T-cell (primary cell): ENCODE results near the gene LRRC27. TPM values are rescaled to one million over a fixed set of nuclear protein-coding genes. Genes with fewer than 3 reads are reported as not detected.

Source experiments
- ATAC-seq, 4 experiments: fragments of 200-7000 bp in 3 of 4; fragments of 150-1000 bp in 1 of 4; cut with Tn5 transposase; replicated peaks in 1 of 4; 1 replicate in 3 of 4; 2 replicates in 1 of 4; pipeline ENCODE4 v1.10.0; 2021; ENCODE audit warnings: moderate library complexity in 3 of 4, mild to moderate bottlenecking in 2 of 4, moderate number of reproducible peaks in 1 of 4
- CTCF ChIA-PET, 2 donors: fragments of 300-600 bp; sonication (Branson Sonifier 250); formaldehyde crosslinking; loops; one replicate each; lab custom pipeline; 2022; ENCODE audit warnings: antibody characterized with exemption in 2 of 2; lab: Charles Lee
- POLR2A ChIA-PET, 2 donors: fragments of 300-600 bp; sonication (Branson Sonifier 250); formaldehyde crosslinking; loops; one replicate each; lab custom pipeline; 2022; ENCODE audit warnings: antibody characterized with exemption in 2 of 2; lab: Charles Lee
- DNase-seq, 35 experiments: peaks; one replicate each; pipeline versions ENCODE4 v3.0.0 to v3.0.0-alpha.2; 2013 to 2023
- H3K27ac ChIP-seq: one replicate; pipeline ENCODE4 v1.5.1; 2013; ENCODE audit warnings: low read length
- H3K27me3 ChIP-seq, 2 experiments: replicated peaks in 1 of 2; 1 replicate in 1 of 2; 2 replicates in 1 of 2; pipeline versions ENCODE4 v1.6.1 to v1.7.0; 2013; ENCODE audit warnings: low read length in 1 of 2, mixed read lengths in 1 of 2; ENCODE audit not compliant: control insufficient read depth in 2 of 2, insufficient read depth in 2 of 2; ENCODE audit errors: extremely low read depth in 1 of 2
- H3K36me3 ChIP-seq, 2 donors: 1 replicate in 1 of 2; 2 replicates in 1 of 2; pipeline versions ENCODE4 v1.6.1 to v1.7.0; 2013; ENCODE audit warnings: low read length in 1 of 2; ENCODE audit not compliant: control insufficient read depth in 2 of 2, insufficient read depth in 1 of 2; ENCODE audit errors: extremely low read depth in 1 of 2
- H3K4me1 ChIP-seq, 2 experiments: 1 replicate in 1 of 2; 2 replicates in 1 of 2; pipeline versions ENCODE4 v1.6.1 to v1.7.0; 2013; ENCODE audit warnings: low read length in 2 of 2, mixed read lengths in 1 of 2; ENCODE audit not compliant: insufficient read depth in 2 of 2, control insufficient read depth in 1 of 2; ENCODE audit errors: extremely low read depth in 1 of 2
- H3K4me3 ChIP-seq, 2 donors: 1 replicate in 1 of 2; 2 replicates in 1 of 2; pipeline versions ENCODE4 v1.5.1 to v1.7.0; 2013; ENCODE audit warnings: mild to moderate bottlenecking in 2 of 2, low read length in 1 of 2, moderate library complexity in 1 of 2; ENCODE audit not compliant: control insufficient read depth in 1 of 2; ENCODE audit errors: extremely low read depth in 1 of 2
- H3K9me3 ChIP-seq: 2 replicates; pipeline ENCODE4 v1.7.0; 2013
- H3K27ac Mint-ChIP-seq, 2 donors: one replicate each; pipeline ENCODE4 v1.8.0; 2020 to 2021; ENCODE audit warnings: mild to moderate bottlenecking in 2 of 2, mixed read lengths in 2 of 2
- H3K27me3 Mint-ChIP-seq, 2 donors: one replicate each; pipeline ENCODE4 v1.8.0; 2021 to 2022; ENCODE audit warnings: mixed read lengths in 2 of 2
- H3K36me3 Mint-ChIP-seq: one replicate; pipeline ENCODE4 v1.8.0; 2021; ENCODE audit warnings: mixed read lengths
- H3K4me1 Mint-ChIP-seq, 3 donors: one replicate each; pipeline ENCODE4 v1.8.0; 2020 to 2022; ENCODE audit warnings: mixed read lengths in 3 of 3, mild to moderate bottlenecking in 1 of 3
- H3K4me3 Mint-ChIP-seq, 3 donors: one replicate each; pipeline ENCODE4 v1.8.0; 2020 to 2022; ENCODE audit warnings: mild to moderate bottlenecking in 3 of 3, mixed read lengths in 3 of 3, moderate library complexity in 3 of 3
- H3K9me3 Mint-ChIP-seq, 3 donors: one replicate each; pipeline ENCODE4 v1.8.0; 2020 to 2022; ENCODE audit warnings: mixed read lengths in 3 of 3
- WGBS: methylation state at CpG from one replicate; pipeline ENCODE4 v1.1.5; 2013; ENCODE audit warnings: missing lambda C conversion rate; ENCODE audit not compliant: insufficient coverage; 5-methylcytosine and 5-hydroxymethylcytosine counted together
- total RNA-seq, 35 experiments: library from RNA in 6 of 35; stranded (reverse) in 6 of 35; fragments of 120-200 nt in 1 of 35; gene quantifications; one replicate each; pipeline versions ENCODE4 v1.2.1 to v1.2.4 and lab custom pipeline; 2013 to 2026

Gene LRRC27
- total RNA-seq, 5 donors from 2014 or later (not counting 1 experiment from before 2014, with no cell fraction given), result 3.1 to 7.8 (median 7.0) TPM

DNA sequence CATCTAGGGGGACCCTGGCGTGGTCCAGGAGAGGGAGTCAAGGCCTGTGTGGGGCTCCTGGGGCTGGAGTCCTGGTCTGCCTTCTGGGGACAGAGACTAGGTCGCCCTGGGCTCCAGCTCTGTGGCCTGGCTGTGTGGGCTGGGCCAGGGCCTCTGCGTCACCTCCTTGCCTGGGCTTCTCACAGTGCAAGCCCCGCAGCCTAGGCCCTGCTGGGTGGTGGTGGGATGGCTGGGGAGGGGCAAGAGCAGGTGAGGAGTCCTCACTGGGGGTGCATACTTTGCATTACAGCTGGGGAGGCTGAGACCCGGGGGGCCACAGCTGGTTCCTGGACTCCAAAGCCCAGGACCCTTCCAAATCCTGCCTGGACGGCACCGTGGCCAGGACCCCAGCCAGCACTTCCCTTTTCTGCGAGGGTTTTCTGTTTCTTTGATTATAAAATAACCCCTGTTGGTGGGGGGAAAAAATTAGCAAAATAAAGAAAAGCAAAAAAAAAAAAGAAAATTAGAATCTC lies 88.5 kb downstream of the LRRC27 start:
- Mint-ChIP-seq H3K36me3 (peaks cover 2% of the 10 kb centered on the region), H3K4me3 (no peak overlapping the region), H3K4me1 (peaks cover 21 to 42% (median 37%) of the 10 kb centered on the region in 3 donors), H3K27ac (peak overlapping the region in 1 of 2 donors; percentile 64), H3K9me3 (no peaks in the 10 kb centered on the region), H3K27me3 (no peaks in the 10 kb centered on the region)
- no peak for ATAC-seq
- ChIA-PET POLR2A (interaction anchor here in 1 of 2 donors (0.8 kb wide), 1 partner anchor 26 kb away, joined by 5 read pairs; no protein-coding TSS in a partner anchor), CTCF (interaction anchor here in 1 of 2 donors (0.5 to 0.7 kb wide), 2 partner anchors 13 to 27 kb away, joined by 3 to 4 read pairs; no protein-coding TSS in a partner anchor)
- Histone ChIP-seq H3K27ac (peak overlapping the region; percentile 34), H3K9me3 (no peaks in the 10 kb centered on the region), H3K36me3 (no peaks in the 10 kb centered on the region), H3K4me3 (no peak overlapping the region), H3K27me3 (no peaks in the 10 kb centered on the region), H3K4me1 (peaks cover 20 to 51% of the 10 kb centered on the region in 2 experiments)
- DNase-seq, result peak in 2 of 35 experiments; percentile 28 to 36
- WGBS, result 82% methylated on average over 5 of the region's 8 CpGs

DNA sequence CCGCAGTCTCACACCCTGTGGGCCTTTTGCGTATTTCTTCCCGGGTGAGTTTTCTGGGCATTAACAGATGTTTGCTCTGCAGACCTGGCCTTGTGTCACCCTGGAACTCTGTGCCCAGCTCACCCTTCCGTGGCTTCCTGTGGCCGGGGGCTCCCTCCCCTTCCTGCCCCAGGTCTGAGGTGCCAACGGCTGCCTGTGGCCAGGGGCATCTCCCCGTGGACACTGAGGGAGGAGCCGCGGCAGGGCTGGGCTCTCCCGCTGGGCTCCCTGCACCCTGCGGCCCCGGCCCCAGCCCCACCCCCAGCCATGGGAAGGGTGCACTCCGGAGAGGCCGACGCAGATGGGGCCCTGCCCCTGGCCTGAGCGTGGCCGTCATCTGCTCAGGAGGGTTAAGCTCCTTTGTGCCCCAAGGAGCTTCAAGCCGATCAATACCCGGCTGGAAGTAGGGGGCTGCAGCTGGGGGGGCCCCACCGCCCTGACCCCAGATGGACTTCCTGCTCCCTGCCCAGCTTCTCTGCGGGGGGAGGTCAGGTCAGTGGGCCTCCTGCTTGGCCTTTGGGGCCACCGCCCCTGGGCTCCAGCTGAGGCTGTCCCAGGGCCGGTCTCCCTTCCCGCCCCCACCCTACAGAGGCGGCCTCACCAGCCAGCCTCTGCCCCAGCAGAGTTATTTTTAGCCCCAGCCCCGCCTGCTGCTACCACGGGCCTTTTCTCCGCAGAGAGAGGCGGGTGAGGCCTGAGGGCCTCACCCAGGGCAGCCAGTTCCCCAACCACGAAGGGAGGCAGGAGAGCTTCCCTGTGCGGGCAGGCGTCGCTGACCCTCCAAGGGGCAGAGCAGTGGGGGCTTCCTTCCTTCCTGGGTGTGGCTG lies 89.2 kb downstream of the LRRC27 start:
- Mint-ChIP-seq H3K27ac (peak overlapping the region; percentile 36 to 71), H3K4me3 (peak overlapping the region in 1 of 3 donors; percentile 56), H3K27me3 (no peaks in the 10 kb centered on the region), H3K36me3 (no peaks in the 10 kb centered on the region), H3K4me1 (peaks cover 18 to 41% (median 37%) of the 10 kb centered on the region in 3 donors), H3K9me3 (no peaks in the 10 kb centered on the region)
- Histone ChIP-seq H3K27ac (peak overlapping the region; percentile 34), H3K4me3 (no peak overlapping the region), H3K4me1 (peaks cover 20 to 51% of the 10 kb centered on the region in 2 experiments), H3K9me3 (no peaks in the 10 kb centered on the region), H3K27me3 (no peaks in the 10 kb centered on the region), H3K36me3 (no peaks in the 10 kb centered on the region)
- WGBS, result 27% methylated on average over 22 of the region's 33 CpGs
- DNase-seq (peak in 7 of 35 experiments; percentile 6 to 50 (median 33)), ATAC-seq (peak; percentile 41 to 68 (median 63))
- ChIA-PET POLR2A (interaction anchor here in 1 of 2 donors (0.8 kb wide), 1 partner anchor 26 kb away, joined by 5 read pairs; no protein-coding TSS in a partner anchor), CTCF (interaction anchor here in 1 of 2 donors (0.5 to 0.9 kb wide), 3 partner anchors 9 to 26 kb away, joined by 3 to 7 read pairs (median 4); no protein-coding TSS in a partner anchor)

DNA sequence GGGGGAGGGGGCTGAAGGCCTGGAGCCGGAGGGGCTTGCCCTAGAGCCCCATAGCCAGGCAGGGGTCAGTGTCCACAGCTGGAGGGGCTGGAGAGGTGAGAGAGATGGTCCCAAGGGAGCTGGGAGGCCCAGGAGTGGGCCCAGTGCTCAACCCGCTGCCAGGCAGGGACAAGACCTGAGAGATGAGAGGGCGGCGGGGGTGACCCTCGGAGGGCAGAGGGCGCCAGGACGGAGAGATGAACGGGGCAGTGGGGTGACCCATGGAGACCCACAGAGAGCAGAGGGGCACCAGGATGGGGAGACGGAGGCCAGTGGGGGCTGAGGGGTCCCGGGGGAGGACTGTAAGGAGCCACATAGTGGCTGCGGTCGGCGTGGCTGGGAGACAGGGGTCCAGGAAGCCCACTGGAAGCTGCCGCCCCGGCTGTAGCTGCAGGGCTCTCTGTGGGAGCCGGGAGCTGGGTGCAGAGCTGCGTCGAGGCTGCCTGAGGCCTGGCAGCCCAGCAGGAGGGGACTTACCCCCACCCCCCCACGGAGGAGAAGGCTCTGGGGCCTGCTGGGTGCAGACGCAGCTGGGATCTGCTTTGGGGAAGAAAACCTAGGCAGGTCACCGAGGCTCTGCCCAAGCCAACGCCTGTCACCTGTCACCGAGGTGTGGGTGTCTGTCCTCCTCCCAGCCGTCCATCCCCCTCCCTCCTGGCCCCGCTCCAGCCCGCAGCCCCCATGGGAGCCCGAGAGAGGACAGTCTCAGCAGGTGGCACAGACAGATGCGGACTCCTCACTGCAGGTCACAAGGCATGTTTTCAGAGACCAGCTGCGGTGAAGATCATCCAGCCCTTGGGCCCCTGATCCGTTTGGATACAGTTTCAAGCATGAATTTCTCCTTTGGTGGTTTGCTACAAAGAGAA lies 90.1 kb downstream of the LRRC27 start:
- Histone ChIP-seq H3K9me3 (no peaks in the 10 kb centered on the region), H3K36me3 (no peaks in the 10 kb centered on the region), H3K27me3 (no peaks in the 10 kb centered on the region), H3K4me3 (no peak overlapping the region), H3K27ac (peak overlapping the region; percentile 25), H3K4me1 (peaks cover 20 to 51% of the 10 kb centered on the region in 2 experiments)
- Mint-ChIP-seq H3K4me3 (peak overlapping the region in 1 of 3 donors; percentile 56), H3K36me3 (no peaks in the 10 kb centered on the region), H3K4me1 (peaks cover 18 to 41% (median 37%) of the 10 kb centered on the region in 3 donors), H3K9me3 (no peaks in the 10 kb centered on the region), H3K27me3 (no peaks in the 10 kb centered on the region), H3K27ac (peak overlapping the region; percentile 36 to 71)
- no peak for DNase-seq
- peak in 1 of 4 experiments; percentile 9 for ATAC-seq
- POLR2A ChIA-PET, result interaction anchor here in 1 of 2 donors (0.5 kb wide), 1 partner anchor 11 kb away, joined by 3 read pairs; no protein-coding TSS in a partner anchor
- CTCF ChIA-PET, result interaction anchor here in 1 of 2 donors (0.9 kb wide), 1 partner anchor 10 kb away, joined by 7 read pairs; no protein-coding TSS in a partner anchor
- 81% methylated on average over 19 of the region's 30 CpGs for WGBS

DNA sequence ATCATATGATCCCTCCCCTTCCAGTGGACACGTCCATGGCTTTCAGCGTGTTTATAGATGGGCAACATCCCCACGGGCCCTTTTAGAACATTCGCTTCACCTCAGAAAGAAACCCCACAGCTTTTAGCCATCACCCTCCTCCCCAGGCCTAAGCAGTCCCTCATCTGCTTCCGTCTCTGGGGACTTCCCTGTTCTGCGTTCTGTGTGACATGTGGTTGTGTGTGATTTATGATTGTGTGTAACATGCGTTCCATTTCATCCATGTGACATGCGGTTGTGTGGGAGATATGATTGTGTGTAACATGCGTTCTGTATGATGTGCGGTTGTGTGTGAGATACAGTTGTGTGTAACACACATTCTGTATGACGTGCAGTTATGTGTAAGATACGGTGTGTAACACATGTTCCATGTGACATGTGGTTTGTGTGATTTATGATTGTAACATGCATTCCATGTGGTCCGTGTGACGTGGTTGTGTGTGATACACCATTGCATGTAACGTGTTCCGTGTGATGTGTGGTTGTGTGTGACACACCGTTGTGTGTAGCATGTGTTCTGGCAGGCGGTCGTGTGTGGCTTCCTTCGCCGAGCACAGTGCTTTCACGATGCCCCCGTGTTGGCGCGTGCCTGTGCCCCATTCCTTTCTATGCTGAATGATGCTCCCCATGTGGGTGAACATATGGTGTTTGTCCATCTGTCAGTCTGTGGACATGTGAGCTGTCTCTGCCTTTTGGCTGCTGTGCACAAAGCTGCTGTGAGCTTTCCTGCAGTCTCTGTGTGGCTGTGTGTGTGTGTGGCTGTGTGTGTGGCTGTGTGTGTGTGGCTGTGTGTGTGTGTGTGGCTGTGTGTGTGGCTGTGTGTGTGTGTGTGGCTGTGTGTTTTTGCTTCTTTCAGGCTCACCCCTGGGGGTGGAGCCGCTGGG lies 91.2 kb downstream of the LRRC27 start:
- Mint-ChIP-seq H3K27ac (peak overlapping the region; percentile 21 to 56), H3K36me3 (no peaks in the 10 kb centered on the region), H3K9me3 (no peaks in the 10 kb centered on the region), H3K4me1 (peaks cover 18 to 40% (median 36%) of the 10 kb centered on the region in 3 donors), H3K27me3 (no peaks in the 10 kb centered on the region), H3K4me3 (peak overlapping the region in 1 of 3 donors; percentile 49)
- Histone ChIP-seq H3K4me1 (peaks cover 20 to 51% of the 10 kb centered on the region in 2 experiments), H3K36me3 (peaks cover 0 to 2% of the 10 kb centered on the region in 2 donors), H3K9me3 (no peaks in the 10 kb centered on the region), H3K27ac (peak overlapping the region; percentile 20), H3K27me3 (no peaks in the 10 kb centered on the region), H3K4me3 (no peak overlapping the region)
- ATAC-seq (peak in 2 of 4 experiments; percentile 41 to 61), DNase-seq (peak in 2 of 35 experiments; percentile 40)
- CTCF ChIA-PET, result no interaction called here
- POLR2A ChIA-PET, result interaction anchor here in 1 of 2 donors (0.5 kb wide), 1 partner anchor 10 kb away, joined by 3 read pairs; no protein-coding TSS in a partner anchor
- WGBS, result 71% methylated on average over 19 of the region's 26 CpGs
